ENCODE results near the gene USP48. TPM values are rescaled to one million over a fixed set of nuclear protein-coding genes. Genes with fewer than 3 reads are reported as not detected.
A peak's percentile ranks its signal among the peaks of the same experiment; 100 is the strongest.

USP48 gene
- total RNA-seq, 1 experiment from 2014 or later: 34.3 TPM

- Histone ChIP-seq H3K4me1 (replicated peaks) (peaks cover 11% of the 10 kb centered on the region), H3K4me3 (no peak overlapping the region), H3K36me3 (no peaks in the 10 kb centered on the region), H3K27me3 (replicated peaks) (peaks cover 55% of the 10 kb centered on the region), H3K9me3 (replicated peaks) (no peaks in the 10 kb centered on the region), H3K27ac (no peak overlapping the region)
- DNase-seq (ENCODE audit: low read depth in 1 of 2, low spot score in 2 of 2): no peak
Measured at GRCh38 chr1:21666576-21667320, 116.2 kb downstream of the USP48 start.

GRCh38 chr1:21665711-21666575, 117.0 kb downstream of the USP48 start:
- no peak for DNase-seq (ENCODE audit: low read depth in 1 of 2, low spot score in 2 of 2)
- Histone ChIP-seq H3K9me3 (replicated peaks) (no peaks in the 10 kb centered on the region), H3K27me3 (replicated peaks) (peaks cover 54% of the 10 kb centered on the region), H3K4me1 (replicated peaks) (peaks cover 11% of the 10 kb centered on the region), H3K27ac (no peak overlapping the region), H3K36me3 (no peaks in the 10 kb centered on the region), H3K4me3 (no peak overlapping the region)

- H3K36me3 ChIP-seq: no peaks in the 10 kb centered on the region
- peaks cover 49% of the 10 kb centered on the region for H3K27me3 ChIP-seq (replicated peaks)
- no peak for DNase-seq (ENCODE audit: low read depth in 1 of 2, low spot score in 2 of 2)
- no peak overlapping the region for H3K27ac ChIP-seq
- H3K4me3 ChIP-seq: no peak overlapping the region
- H3K4me1 ChIP-seq (replicated peaks): peaks cover 11% of the 10 kb centered on the region
- no peaks in the 10 kb centered on the region for H3K9me3 ChIP-seq (replicated peaks)
Measured at GRCh38 chr1:21664806-21665588, 118.0 kb downstream of the USP48 start.

GRCh38 chr1:21663951-21664805, 118.8 kb downstream of the USP48 start:
- H3K9me3 ChIP-seq (replicated peaks): peaks cover 3% of the 10 kb centered on the region; the same call in 1 of the 2 replicates
- peaks cover 12% of the 10 kb centered on the region for H3K4me1 ChIP-seq (replicated peaks)
- H3K27ac ChIP-seq: no peak overlapping the region
- H3K27me3 ChIP-seq (replicated peaks): peaks cover 49% of the 10 kb centered on the region
- H3K36me3 ChIP-seq: no peaks in the 10 kb centered on the region
- H3K4me3 ChIP-seq: no peak overlapping the region
- no peak for DNase-seq (ENCODE audit: low read depth in 1 of 2, low spot score in 2 of 2)

GRCh38 chr1:21663248-21663950, 119.5 kb downstream of the USP48 start:
- no peak overlapping the region for H3K27ac ChIP-seq
- no peak for DNase-seq (ENCODE audit: low read depth in 1 of 2, low spot score in 2 of 2)
- peaks cover 5% of the 10 kb centered on the region; the same call in 1 of the 2 replicates for H3K9me3 ChIP-seq (replicated peaks)
- H3K4me1 ChIP-seq (replicated peaks): peaks cover 8% of the 10 kb centered on the region
- H3K27me3 ChIP-seq (replicated peaks): peaks cover 42% of the 10 kb centered on the region
- H3K4me3 ChIP-seq: no peak overlapping the region
- no peaks in the 10 kb centered on the region for H3K36me3 ChIP-seq

- Histone ChIP-seq H3K9me3 (replicated peaks) (peaks cover 5% of the 10 kb centered on the region; the same call in 1 of the 2 replicates), H3K36me3 (no peaks in the 10 kb centered on the region), H3K27me3 (replicated peaks) (peaks cover 34% of the 10 kb centered on the region), H3K4me1 (replicated peaks) (peaks cover 8% of the 10 kb centered on the region), H3K27ac (no peak overlapping the region), H3K4me3 (no peak overlapping the region)
- no peak for DNase-seq (ENCODE audit: low read depth in 1 of 2, low spot score in 2 of 2)
Measured at GRCh38 chr1:21662426-21663247, 120.3 kb downstream of the USP48 start.

- DNase-seq (ENCODE audit: low read depth in 1 of 2, low spot score in 2 of 2): no peak
- no peak overlapping the region for H3K4me3 ChIP-seq
- H3K9me3 ChIP-seq (replicated peaks): peaks cover 5% of the 10 kb centered on the region; the same call in 1 of the 2 replicates
- no peaks in the 10 kb centered on the region for H3K36me3 ChIP-seq
- peaks cover 29% of the 10 kb centered on the region for H3K27me3 ChIP-seq (replicated peaks)
- no peak overlapping the region for H3K27ac ChIP-seq
- H3K4me1 ChIP-seq (replicated peaks): peaks cover 8% of the 10 kb centered on the region
Measured at GRCh38 chr1:21661886-21662285, 121.1 kb downstream of the USP48 start.

- no peaks in the 10 kb centered on the region for H3K36me3 ChIP-seq
- H3K9me3 ChIP-seq (replicated peaks): peaks cover 5% of the 10 kb centered on the region; the same call in 1 of the 2 replicates
- H3K4me3 ChIP-seq: no peak overlapping the region
- H3K27ac ChIP-seq: no peak overlapping the region
- H3K27me3 ChIP-seq (replicated peaks): peaks cover 24% of the 10 kb centered on the region
- no peak for DNase-seq (ENCODE audit: low read depth in 1 of 2, low spot score in 2 of 2)
- H3K4me1 ChIP-seq (replicated peaks): peaks cover 8% of the 10 kb centered on the region
Measured at GRCh38 chr1:21659924-21660326, 123.0 kb downstream of the USP48 start.

GRCh38 chr1:21659099-21659923, 123.6 kb downstream of the USP48 start:
- Histone ChIP-seq H3K36me3 (no peaks in the 10 kb centered on the region), H3K27ac (no peak overlapping the region), H3K27me3 (replicated peaks) (peaks cover 24% of the 10 kb centered on the region), H3K9me3 (replicated peaks) (peaks cover 5% of the 10 kb centered on the region; the same call in 1 of the 2 replicates), H3K4me3 (no peak overlapping the region), H3K4me1 (replicated peaks) (peaks cover 8% of the 10 kb centered on the region)
- peak; percentile 73 to 82 for DNase-seq (ENCODE audit: low read depth in 1 of 2, low spot score in 2 of 2)

GRCh38 chr1:21657456-21658190, 125.3 kb downstream of the USP48 start:
- Histone ChIP-seq H3K4me3 (no peak overlapping the region), H3K4me1 (replicated peaks) (peaks cover 8% of the 10 kb centered on the region), H3K27me3 (replicated peaks) (peaks cover 23% of the 10 kb centered on the region), H3K9me3 (replicated peaks) (peaks cover 5% of the 10 kb centered on the region; the same call in 1 of the 2 replicates), H3K27ac (no peak overlapping the region), H3K36me3 (no peaks in the 10 kb centered on the region)
- no peak for DNase-seq (ENCODE audit: low read depth in 1 of 2, low spot score in 2 of 2)

All from SJSA1 (cell line).